ENCODE measurements around the gene SURF6. TPM values are rescaled to one million over a fixed set of nuclear protein-coding genes. Genes with fewer than 3 reads are reported as not detected.
"Not testable (repeated sequence)": the region's sequence is repeated elsewhere in the genome, so short reads cannot be mapped to it uniquely, and the experiment has no call there.

Gene SURF6
- total RNA-seq, 4 donors from 2014 or later, result 21.6 to 36.3 (median 31.5) TPM

- Histone ChIP-seq H3K4me1 (no peaks in the 10 kb centered on the region), H3K27ac (no peak overlapping the region), H3K27me3 (peaks cover 0 to 3% of the 10 kb centered on the region in 2 donors), H3K9me3 (peaks cover 0 to 4% (median 0%) of the 10 kb centered on the region in 4 donors), H3K4me3 (no peak overlapping the region), H3K36me3 (no peaks in the 10 kb centered on the region)
- WGBS, 2 donors, result 73 to 88% methylated on average over 1 of the region's 1 CpG
- no peak for DNase-seq (ENCODE audit: low spot score in 2 of 2)
- TF ChIP-seq CTCF (IDR thresholded peaks at IDR 0.05) (no peak), EP300 (IDR thresholded peaks at IDR 0.05) (no peak), POLR2A (IDR thresholded peaks at IDR 0.05) (no peak)
These were observed 41.7 kb downstream of the SURF6 start for GRCh38 chr9:133294257-133294656.

- Histone ChIP-seq H3K4me3 (no peak overlapping the region), H3K27ac (no peak overlapping the region), H3K4me1 (no peaks in the 10 kb centered on the region), H3K27me3 (peaks cover 0 to 3% of the 10 kb centered on the region in 2 donors), H3K9me3 (peaks cover 0 to 4% (median 0%) of the 10 kb centered on the region in 4 donors), H3K36me3 (no peaks in the 10 kb centered on the region)
- DNase-seq (ENCODE audit: low spot score in 2 of 2), result no peak
- no peak for TF ChIP-seq CTCF (IDR thresholded peaks at IDR 0.05)
- TF ChIP-seq POLR2A (IDR thresholded peaks at IDR 0.05), result no peak
- 93 to 94% methylated on average over 2 of the region's 2 CpGs for whole genome bisulfite sequencing, 2 donors
These were observed 45.2 kb downstream of the SURF6 start for GRCh38 chr9:133290751-133291302.

DNA sequence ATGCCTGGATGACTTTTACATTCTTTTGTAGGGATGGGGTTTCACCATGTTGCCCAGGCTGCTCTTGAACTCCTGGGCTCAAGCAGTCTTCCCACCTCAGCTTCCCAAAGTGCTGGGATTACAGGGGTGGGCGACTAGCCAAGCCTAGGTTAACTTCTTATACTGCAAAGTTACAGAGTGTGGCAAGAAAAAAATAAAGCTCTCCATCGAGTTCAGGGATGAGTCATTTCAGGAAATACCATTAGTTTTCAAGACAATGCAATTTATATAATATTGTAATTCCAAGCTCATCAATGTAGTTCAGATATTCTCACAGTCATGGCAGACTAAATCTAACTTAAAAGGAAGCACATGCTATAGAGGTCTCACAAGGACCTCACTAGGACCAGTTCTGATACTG is 49.5 kb downstream of the SURF6 start:
- no peaks in the 10 kb centered on the region for H3K36me3 ChIP-seq
- no peak for TF ChIP-seq CTCF (IDR thresholded peaks at IDR 0.05)
- H3K9me3 ChIP-seq, result no peaks in the 10 kb centered on the region
- no peak overlapping the region for H3K4me3 ChIP-seq
- no peaks in the 10 kb centered on the region for H3K27me3 ChIP-seq
- no peak for DNase-seq (ENCODE audit: low spot score in 2 of 2)
- no peak overlapping the region for H3K27ac ChIP-seq
- 38 to 43% methylated on average over 2 of the region's 2 CpGs for WGBS, 2 donors
- no peaks in the 10 kb centered on the region for H3K4me1 ChIP-seq

DNA sequence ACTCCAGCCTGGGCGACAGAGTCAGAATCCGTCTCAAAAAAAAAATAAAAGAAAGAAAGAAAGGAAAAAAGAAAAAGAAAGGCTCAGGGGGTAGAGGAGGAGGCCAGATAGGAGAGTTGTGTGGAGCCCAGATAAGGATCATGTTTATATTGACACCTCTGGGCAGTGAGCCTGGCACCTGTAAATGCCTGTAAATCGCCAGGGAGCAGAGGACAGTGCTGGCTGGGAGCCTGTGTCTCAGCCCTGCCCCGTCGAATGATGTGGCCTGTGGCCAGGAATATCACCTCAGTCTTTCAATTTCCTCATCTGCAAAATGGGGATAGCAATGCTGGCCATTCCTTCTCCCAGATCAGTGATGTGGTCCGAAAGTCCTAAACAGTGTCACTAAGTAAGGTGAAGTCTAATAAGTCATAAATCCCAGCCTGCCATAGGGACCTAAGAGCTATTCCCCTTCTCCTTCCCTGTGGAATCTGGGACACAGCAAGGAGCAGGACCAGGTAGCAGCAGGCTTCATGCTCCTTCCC is 50.7 kb downstream of the SURF6 start:
- no peak overlapping the region for H3K27ac ChIP-seq
- DNase-seq (ENCODE audit: low spot score in 2 of 2), result no peak
- no peaks in the 10 kb centered on the region for H3K27me3 ChIP-seq
- TF ChIP-seq CTCF (IDR thresholded peaks at IDR 0.05) (no peak), POLR2A (IDR thresholded peaks at IDR 0.05) (no peak)
- no peaks in the 10 kb centered on the region for H3K9me3 ChIP-seq
- no peaks in the 10 kb centered on the region for H3K36me3 ChIP-seq
- H3K4me3 ChIP-seq, result no peak overlapping the region
- WGBS, 2 donors, result 78 to 79% methylated on average over 6 of the region's 6 CpGs
- no peaks in the 10 kb centered on the region for H3K4me1 ChIP-seq

DNA sequence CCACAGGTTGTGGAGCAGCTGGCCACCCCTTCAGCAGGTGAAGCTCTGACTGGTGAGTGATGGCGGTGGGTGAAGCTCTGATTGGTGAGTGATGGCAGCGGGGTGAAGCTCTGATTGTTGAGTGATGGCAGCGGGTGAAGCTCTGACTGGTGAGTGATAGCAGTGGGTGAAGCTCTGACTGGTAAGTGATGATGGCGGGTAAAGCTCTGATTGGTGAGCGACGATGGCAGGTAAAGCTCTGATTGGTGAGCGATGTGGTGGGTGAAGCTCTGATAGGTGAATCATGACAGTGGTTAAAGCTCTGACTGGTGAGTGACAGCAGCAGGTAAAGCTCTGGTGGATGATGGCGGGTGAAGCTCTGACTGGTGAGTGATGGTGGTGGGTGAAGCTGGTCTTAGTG is 51.6 kb downstream of the SURF6 start:
- Histone ChIP-seq H3K4me3 (no peak overlapping the region), H3K36me3 (no peaks in the 10 kb centered on the region), H3K9me3 (no peaks in the 10 kb centered on the region), H3K27ac (no peak overlapping the region), H3K4me1 (no peaks in the 10 kb centered on the region), H3K27me3 (no peaks in the 10 kb centered on the region)
- WGBS, 2 donors, result 95 to 96% methylated on average over 8 of the region's 8 CpGs
- DNase-seq (ENCODE audit: low spot score in 2 of 2), result no peak
- TF ChIP-seq POLR2A (IDR thresholded peaks at IDR 0.05) (no peak), EP300 (IDR thresholded peaks at IDR 0.05) (no peak), CTCF (IDR thresholded peaks at IDR 0.05) (no peak)

- H3K9me3 ChIP-seq; H3K4me3 ChIP-seq; H3K27me3 ChIP-seq; H3K36me3 ChIP-seq; H3K4me1 ChIP-seq; DNase-seq (ENCODE audit: low spot score in 2 of 2); H3K27ac ChIP-seq: not testable (repeated sequence)
- 80% methylated on average over 16 of the region's 16 CpGs for WGBS, 2 donors
These were observed 52.5 kb downstream of the SURF6 start for GRCh38 chr9:133283255-133284032.
